H1 (cell line): Measurements from ENCODE around the gene MLH3. TPM values are rescaled to one million over a fixed set of nuclear protein-coding genes. Genes with fewer than 3 reads are reported as not detected.

Experiments used
- CTCF ChIA-PET: fragments of 300-600 bp; sonication (Branson Sonifier 250); formaldehyde crosslinking; loops from one replicate; lab custom pipeline; 2021; ENCODE audit not compliant: partially characterized antibody; lab: Charles Lee
- POLR2A ChIA-PET: fragments of 300-600 bp; sonication (Branson Sonifier 250); formaldehyde crosslinking; loops from one replicate; lab custom pipeline; 2021; ENCODE audit warnings: inconsistent platforms; ENCODE audit not compliant: partially characterized antibody; lab: Charles Lee
- DNase-seq, 2 experiments: peaks; one replicate each; pipeline versions ENCODE4 v3.0.0 to v3.0.0-alpha.2; 2010 to 2022; ENCODE audit warnings: low spot score in 2 of 2, low read depth in 1 of 2, mixed read lengths in 1 of 2
- FAIRE-seq: peaks from 2 replicates; lab custom pipeline; 2011; peaks lifted over from hg19 to GRCh38; lab: Jason Lieb, UNC
- H2AFZ ChIP-seq: 2 replicates; pipeline ENCODE4 v1.8.1; 2012; ENCODE audit warnings: low read length, inconsistent platforms
- H2AK5ac ChIP-seq: 2 replicates; pipeline ENCODE4 v1.6.1; 2013; ENCODE audit warnings: low read depth, low read length
- H2BK120ac ChIP-seq: replicated peaks from 2 replicates; pipeline ENCODE3; 2013; ENCODE audit warnings: low read depth, low read length, inconsistent platforms
- H2BK12ac ChIP-seq: 2 replicates; pipeline ENCODE4 v1.6.1; 2013; ENCODE audit warnings: low read depth, low read length
- H2BK15ac ChIP-seq: 2 replicates; pipeline ENCODE4 v1.6.1; 2013; ENCODE audit warnings: low read length
- H2BK20ac ChIP-seq: 2 replicates; pipeline ENCODE4 v1.6.1; 2013; ENCODE audit warnings: low read length
- H2BK5ac ChIP-seq: 2 replicates; pipeline ENCODE4 v1.6.1; 2013; ENCODE audit warnings: low read depth, low read length
- H3K14ac ChIP-seq: 2 replicates; pipeline ENCODE4 v1.6.1; 2013; ENCODE audit warnings: inconsistent platforms; ENCODE audit not compliant: insufficient read length
- H3K18ac ChIP-seq: 2 replicates; pipeline ENCODE4 v1.6.1; 2013; ENCODE audit warnings: low read length; ENCODE audit errors: extremely low read depth
- H3K23ac ChIP-seq: 2 replicates; pipeline ENCODE4 v1.6.1; 2013; ENCODE audit warnings: inconsistent platforms; ENCODE audit not compliant: insufficient read length
- H3K23me2 ChIP-seq: 2 replicates; pipeline ENCODE4 v1.6.1; 2013; ENCODE audit warnings: low read depth, low read length
- H3K27ac ChIP-seq: 2 replicates; pipeline ENCODE4 v1.6.1; 2011; ENCODE audit warnings: low read depth, low read length, inconsistent platforms
- H3K27me3 ChIP-seq, 4 experiments: replicated peaks in 1 of 4; 1 replicate in 1 of 4; 2 replicates in 3 of 4; pipeline versions ENCODE4 v1.6.1 to v1.8.1; 2011 to 2013; ENCODE audit warnings: low read length in 3 of 4, mild to moderate bottlenecking in 3 of 4, inconsistent platforms in 2 of 4, mixed read lengths in 2 of 4, moderate library complexity in 1 of 4; ENCODE audit not compliant: control insufficient read depth in 3 of 4, insufficient read depth in 3 of 4; ENCODE audit errors: extremely low read depth in 1 of 4
- H3K36me3 ChIP-seq, 4 experiments: 2 replicates each; pipeline versions ENCODE4 v1.6.1 to v1.8.1; 2011 to 2013; ENCODE audit warnings: mild to moderate bottlenecking in 4 of 4, low read length in 3 of 4, moderate library complexity in 2 of 4, control low read depth in 1 of 4, inconsistent platforms in 1 of 4; ENCODE audit not compliant: insufficient read depth in 4 of 4, control insufficient read depth in 2 of 4
- H3K4ac ChIP-seq: replicated peaks from 2 replicates; pipeline ENCODE3; 2013; ENCODE audit warnings: low read length, low read depth, mixed read lengths, inconsistent platforms; ENCODE audit not compliant: insufficient read length
- H3K4me1 ChIP-seq, 4 experiments: replicated peaks in 1 of 4; 1 replicate in 1 of 4; 2 replicates in 3 of 4; pipeline versions ENCODE4 v1.6.1 to v1.8.1; 2011 to 2013; ENCODE audit warnings: low read length in 3 of 4, inconsistent platforms in 2 of 4, mixed read lengths in 1 of 4; ENCODE audit not compliant: insufficient read depth in 4 of 4, control insufficient read depth in 3 of 4
- H3K4me2 ChIP-seq, 2 experiments: 2 replicates each; pipeline versions ENCODE4 v1.6.1 to v1.8.1; 2011 to 2013; ENCODE audit warnings: low read depth in 2 of 2, low read length in 2 of 2, control low read depth in 1 of 2, inconsistent platforms in 1 of 2, mild to moderate bottlenecking in 1 of 2; ENCODE audit not compliant: insufficient read depth in 1 of 2
- H3K4me3 ChIP-seq, 4 experiments: fragments of 200-600, 300-600 bp in 1 of 4; sonication (generic), shearing (Covaris generic), sonication (Bioruptor Twin) in 1 of 4; 2 replicates each; pipeline versions ENCODE4 v1.5.1 to v1.8.1; 2011 to 2016; ENCODE audit warnings: low read length in 4 of 4, low read depth in 3 of 4, control low read depth in 2 of 4, inconsistent platforms in 2 of 4, mild to moderate bottlenecking in 2 of 4, mixed read lengths in 1 of 4, moderate library complexity in 1 of 4; ENCODE audit not compliant: insufficient read depth in 2 of 4; ENCODE audit errors: extremely low read depth in 1 of 4
- H3K56ac ChIP-seq: replicated peaks from 2 replicates; pipeline ENCODE3; 2013; ENCODE audit warnings: low read depth, mild to moderate bottlenecking, mixed read lengths, low read length, inconsistent platforms; ENCODE audit not compliant: insufficient read length
- H3K79me1 ChIP-seq: 2 replicates; pipeline ENCODE4 v1.6.1; 2013; ENCODE audit warnings: low read depth, low read length, control low read depth
- H3K79me2 ChIP-seq, 2 experiments: 2 replicates each; pipeline versions ENCODE4 v1.6.1 to v1.8.1; 2012 to 2013; ENCODE audit warnings: low read length in 2 of 2, mild to moderate bottlenecking in 2 of 2, inconsistent platforms in 1 of 2; ENCODE audit not compliant: insufficient read depth in 2 of 2, control insufficient read depth in 1 of 2
- H3K9ac ChIP-seq, 4 experiments: replicated peaks in 1 of 4; 1 replicate in 1 of 4; 2 replicates in 3 of 4; pipeline versions ENCODE4 v1.6.1 to v1.8.1; 2011 to 2013; ENCODE audit warnings: low read depth in 3 of 4, low read length in 3 of 4, control low read depth in 2 of 4, mild to moderate bottlenecking in 2 of 4, moderate library complexity in 2 of 4, inconsistent platforms in 1 of 4; ENCODE audit errors: extremely low read depth in 1 of 4
- H3K9me3 ChIP-seq, 2 experiments: 2 replicates each; pipeline versions ENCODE4 v1.6.1 to v1.8.1; 2012 to 2013; ENCODE audit warnings: mild to moderate bottlenecking in 2 of 2, moderate library complexity in 2 of 2, control low read depth in 1 of 2, inconsistent platforms in 1 of 2, low read depth in 1 of 2, low read length in 1 of 2, mixed read lengths in 1 of 2; ENCODE audit not compliant: insufficient read depth in 2 of 2
- H4K20me1 ChIP-seq, 2 experiments: replicated peaks in 1 of 2; 2 replicates each; pipeline versions ENCODE3 to v1.8.1; 2011 to 2013; ENCODE audit warnings: inconsistent platforms in 2 of 2, low read length in 2 of 2, mild to moderate bottlenecking in 1 of 2; ENCODE audit not compliant: insufficient read depth in 2 of 2, control insufficient read depth in 1 of 2
- H4K5ac ChIP-seq: 2 replicates; pipeline ENCODE4 v1.6.1; 2013; ENCODE audit warnings: low read length, low read depth, mixed read lengths, inconsistent platforms; ENCODE audit not compliant: insufficient read length
- H4K8ac ChIP-seq: 2 replicates; pipeline ENCODE4 v1.8.0; 2013; ENCODE audit warnings: mild to moderate bottlenecking, moderate library complexity, low read length, inconsistent platforms; ENCODE audit not compliant: insufficient read depth; ENCODE audit errors: extremely low read depth
- H4K91ac ChIP-seq: replicated peaks from 2 replicates; pipeline ENCODE3; 2013; ENCODE audit warnings: low read length, mixed read lengths, inconsistent platforms; ENCODE audit not compliant: insufficient read length
- EZH2 ChIP-seq: fragments of 200-600 bp; sonication (generic); IDR thresholded peaks from 2 replicates; pipeline ENCODE4 v1.7.1; 2012; ENCODE audit warnings: low read depth, mild to moderate bottlenecking, moderate library complexity, low read length, inconsistent platforms; ENCODE audit not compliant: severe bottlenecking
- HDAC2 ChIP-seq, 2 experiments: fragments of 300-600 bp in 1 of 2; sonication (generic) in 1 of 2; IDR thresholded peaks; 2 replicates each; pipeline ENCODE4 v1.6.1; 2011 to 2012; ENCODE audit warnings: low read depth in 2 of 2, low read length in 2 of 2, mild to moderate bottlenecking in 2 of 2, moderate library complexity in 2 of 2, borderline replicate concordance in 1 of 2, inconsistent platforms in 1 of 2
- JUND ChIP-seq: IDR thresholded peaks from 2 replicates; pipeline ENCODE4 v1.6.1; 2011; ENCODE audit warnings: mild to moderate bottlenecking, improper control_type of control experiment, low read length
- MAFK ChIP-seq: IDR thresholded peaks from 2 replicates; pipeline ENCODE4 v1.6.1; 2012; ENCODE audit warnings: low read depth, mild to moderate bottlenecking, improper control_type of control experiment, low read length
- MAX ChIP-seq: IDR thresholded peaks from 2 replicates; pipeline ENCODE4 v1.6.1; 2012; ENCODE audit warnings: inconsistent platforms
- POU5F1 ChIP-seq: IDR thresholded peaks from 2 replicates; pipeline ENCODE4 v1.6.1; 2011; ENCODE audit warnings: low read depth, mild to moderate bottlenecking, low read length, moderate library complexity
- SAP30 ChIP-seq: fragments of 300-600 bp; sonication (generic); IDR thresholded peaks from 2 replicates; pipeline ENCODE4 v1.7.1; 2012; ENCODE audit warnings: low read length, moderate library complexity, mild to moderate bottlenecking, inconsistent platforms; ENCODE audit not compliant: insufficient read depth, insufficient replicate concordance
- SIN3A ChIP-seq, 2 experiments: IDR thresholded peaks in 1 of 2; conservative IDR thresholded peaks in 1 of 2; 2 replicates each; pipeline ENCODE4 v1.6.1; 2011 to 2012; ENCODE audit warnings: low read length in 2 of 2, improper control_type of control experiment in 1 of 2, low read depth in 1 of 2, mild to moderate bottlenecking in 1 of 2
- SIRT6 ChIP-seq: IDR thresholded peaks from one replicate; pipeline ENCODE4 v1.7.1; 2012; ENCODE audit warnings: low read length, inconsistent platforms
- SRF ChIP-seq: IDR thresholded peaks from 2 replicates; pipeline ENCODE4 v1.6.1; 2011; ENCODE audit warnings: mild to moderate bottlenecking, low read depth, low read length, moderate library complexity
- WGBS, 2 experiments: shearing (Covaris generic) in 1 of 2; methylation state at CpG; one replicate each; pipeline versions ENCODE4 v1.1.6 to v1.1.7; 2013 to 2015; ENCODE audit warnings: low lambda C conversion rate in 2 of 2, mixed read lengths in 2 of 2, inconsistent platforms in 1 of 2, low coverage in 1 of 2, missing lambda C conversion rate in 1 of 2; ENCODE audit not compliant: insufficient replicate concordance in 2 of 2, insufficient coverage in 1 of 2, insufficient read length in 1 of 2; ENCODE audit errors: extremely low coverage in 1 of 2, missing lambda C conversion rate in 1 of 2; 5-methylcytosine and 5-hydroxymethylcytosine counted together
- polyA plus RNA-seq, 7 experiments: library from polyadenylated mRNA; depleted of rRNA in 3 of 7; stranded (reverse) in 5 of 7; unstranded in 2 of 7; fragments of >200 nt in 5 of 7; fragments of 200-250 nt in 2 of 7; gene quantifications; 1 replicate in 5 of 7; 2 replicates in 1 of 7; 4 replicates in 1 of 7; pipeline versions ENCODE4 v1.2.1 to v1.2.3, GENCODE V29; 2011 to 2013; ENCODE audit warnings: missing spikeins in 2 of 7, mixed read lengths in 2 of 7
- total RNA-seq: library from RNA; stranded (reverse); fragmentation: NEBNext Ultra II Directional; extraction: Animal tissue kit (Norgen Biotek cat#: 25700); gene quantifications from 2 replicates; pipeline ENCODE4 v1.2.1, GENCODE V29; 2021

Gene MLH3
- total and polyA plus RNA-seq, 2 of the 8 experiments (the other 6 are each of a cell fraction or from before 2014, with no cell fraction given): 9.3 to 20.1 TPM

- CTCF ChIA-PET: interaction anchor here (0.6 to 5.6 kb wide), 6 partner anchors 11 to 1931 kb away, joined by 3 to 39 read pairs (median 4); no protein-coding TSS in a partner anchor
- H3K36me3 ChIP-seq: no peaks in the 10 kb centered on the region
- WGBS, 2 experiments: 10% methylated on average over 14 of the region's 15 CpGs; no CpG with 5 or more reads in 1 of the 2 experiments
- DNase-seq: no peak
- no peak overlapping the region for H2BK20ac ChIP-seq
- H3K18ac ChIP-seq: peak overlapping the region; percentile 80; the same call in 1 of the 2 replicates
- peak overlapping the region; percentile 29; the same call in 1 of the 2 replicates for H2BK12ac ChIP-seq
- peak overlapping the region; percentile 83 for H3K27ac ChIP-seq
- H3K27me3 ChIP-seq: no peaks in the 10 kb centered on the region
- H3K4ac ChIP-seq: no peak overlapping the region
- H4K20me1 ChIP-seq: no peaks in the 10 kb centered on the region
- peak overlapping the region; percentile 54 to 92 (median 86) for H3K9ac ChIP-seq
- peak overlapping the region; percentile 90; the same call in 1 of the 2 replicates for H4K8ac ChIP-seq
- peak overlapping the region; percentile 70 to 90 (median 82) for H3K4me3 ChIP-seq
- no peak overlapping the region for H3K23ac ChIP-seq
- H4K5ac ChIP-seq: no peak overlapping the region
- H3K23me2 ChIP-seq: peaks cover 9% of the 10 kb centered on the region
- H3K14ac ChIP-seq: no peak overlapping the region
- peaks cover 2% of the 10 kb centered on the region for H3K79me1 ChIP-seq
- no peak overlapping the region for H3K56ac ChIP-seq
- H3K9me3 ChIP-seq: no peaks in the 10 kb centered on the region
- peak overlapping the region; percentile 94 for H2BK5ac ChIP-seq
- H3K4me2 ChIP-seq: peak overlapping the region; percentile 60 to 83
- H3K4me1 ChIP-seq: peaks cover 0 to 3% (median under 1%) of the 10 kb centered on the region in 4 experiments; a peak in 2 of 7 replicates
- H2AFZ ChIP-seq: no peak overlapping the region
- H2BK120ac ChIP-seq: no peak overlapping the region
- POLR2A ChIA-PET: interaction anchor here (0.6 to 3.9 kb wide), 8 partner anchors 11 to 210 kb away, joined by 3 to 22 read pairs (median 4); partner anchors contain the start of genes FOS and MLH3
- H4K91ac ChIP-seq: no peak overlapping the region
- FAIRE-seq: no peak
- H2AK5ac ChIP-seq: no peak overlapping the region
- H2BK15ac ChIP-seq: no peak overlapping the region
- peaks cover 0 to 11% of the 10 kb centered on the region in 2 experiments; a peak in 2 of 4 replicates for H3K79me2 ChIP-seq
- TF ChIP-seq SAP30: no peak
- no peak for TF ChIP-seq POU5F1
- TF ChIP-seq MAX: no peak
- TF ChIP-seq HDAC2 (IDR thresholded peaks at IDR 0.05; ENCODE audit: borderline replicate concordance in 1 of 2, low read depth in 2 of 2, low read length in 2 of 2): no peak
- TF ChIP-seq JUND: no peak
- TF ChIP-seq MAFK: peak; percentile 59; the same call in 1 of the 2 replicates
- TF ChIP-seq SIN3A (conservative IDR thresholded peaks at IDR 0.05 in 1 of 2, IDR thresholded peaks at IDR 0.05 in 1 of 2; ENCODE audit: low read depth in 1 of 2, low read length in 2 of 2): 0 out of 4 replicates have a peak, but pooled peaks of 1 of the 2 experiments have one; percentile 56
- no peak for TF ChIP-seq SRF
- TF ChIP-seq SIRT6: no peak
- TF ChIP-seq EZH2: no peak
These were observed 17.2 kb upstream of the MLH3 start for GRCh38 chr14:75068294-75069120.
